Bronchial epithelial cell (primary cell): Measurements from ENCODE around the gene MRPS35. TPM values are rescaled to one million over a fixed set of nuclear protein-coding genes. Genes with fewer than 3 reads are reported as not detected.

Experiments used
- DNase-seq: peaks from one replicate; pipeline ENCODE4 v3.0.0-alpha.2; 2010; ENCODE audit warnings: low read depth
- FAIRE-seq: peaks from 2 replicates; lab custom pipeline; 2011; peaks lifted over from hg19 to GRCh38; lab: Jason Lieb, UNC
- H3K27me3 ChIP-seq: 2 replicates; pipeline ENCODE4 v1.5.1; 2011; ENCODE audit warnings: low read length; ENCODE audit not compliant: control insufficient read depth, insufficient read depth
- H3K36me3 ChIP-seq: 2 replicates; pipeline ENCODE4 v1.5.1; 2011; ENCODE audit warnings: low read length; ENCODE audit not compliant: control insufficient read depth, insufficient read depth
- H3K4me3 ChIP-seq: 2 replicates; pipeline ENCODE4 v1.5.1; 2011; ENCODE audit warnings: mild to moderate bottlenecking, low read depth, low read length, control low read depth
- CTCF ChIP-seq: IDR thresholded peaks from 2 replicates; pipeline ENCODE4 v1.5.1; 2011; ENCODE audit warnings: mild to moderate bottlenecking, moderate library complexity, low read length, control low read depth, inconsistent platforms; ENCODE audit not compliant: insufficient read depth, severe bottlenecking
- total RNA-seq: library from RNA; depleted of rRNA; stranded (reverse); fragments of >200 nt; gene quantifications from 2 replicates; pipeline ENCODE4 v1.2.1, GENCODE V29; 2014

The MRPS35 gene
- total RNA-seq, 1 donor from 2014 or later = 69.8 TPM

DNA sequence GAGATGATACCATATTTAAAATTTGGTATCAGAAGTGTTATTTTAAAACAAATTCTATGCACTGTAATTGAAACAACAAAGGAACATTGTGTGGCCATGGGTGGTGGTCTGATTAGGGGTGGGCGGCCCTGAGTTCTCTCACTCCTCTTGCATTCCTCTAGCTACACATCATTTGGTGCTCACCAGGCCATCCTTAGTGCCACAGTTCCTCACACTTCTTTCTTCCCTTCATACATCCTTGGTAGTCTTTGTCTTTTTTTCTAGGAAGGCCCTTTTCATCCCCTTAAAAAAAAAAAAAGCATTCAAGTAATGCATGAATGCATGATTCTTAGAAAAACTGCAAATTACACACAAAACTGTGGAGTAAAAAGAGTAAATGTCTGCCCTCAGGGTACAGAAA is 71.8 kb downstream of the MRPS35 start:
- Histone ChIP-seq H3K36me3 (peaks cover 1% of the 10 kb centered on the region), H3K27me3 (no peaks in the 10 kb centered on the region), H3K4me3 (no peak overlapping the region)
- FAIRE-seq = no peak
- DNase-seq = no peak
- TF ChIP-seq CTCF = no peak

GRCh38 chr12:27785882-27786570 is 75.4 kb downstream of the MRPS35 start:
- Histone ChIP-seq H3K36me3 (peaks cover 1% of the 10 kb centered on the region), H3K27me3 (no peaks in the 10 kb centered on the region), H3K4me3 (no peak overlapping the region)
- no peak for TF ChIP-seq CTCF
- no peak for FAIRE-seq
- peak; percentile 89 for DNase-seq

DNA sequence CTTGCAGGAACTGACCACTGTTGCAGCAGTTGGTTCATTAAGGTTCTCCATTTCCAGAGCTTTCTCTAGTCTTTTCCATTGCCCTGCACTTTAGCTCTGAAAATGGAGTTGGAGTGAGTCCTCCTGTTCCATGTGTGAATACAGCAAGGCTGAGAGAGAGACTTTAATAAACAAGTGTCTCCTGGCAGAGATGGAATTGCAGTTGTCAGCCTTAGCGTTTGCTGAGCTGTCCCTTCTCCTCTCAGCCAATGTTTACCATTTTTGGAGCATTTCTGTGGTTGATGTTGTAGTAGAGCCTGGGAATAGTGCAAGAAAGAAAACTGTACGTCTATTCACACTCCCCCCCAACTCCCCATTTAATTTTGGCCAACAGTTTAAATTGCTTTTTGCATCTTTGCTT is 76.9 kb downstream of the MRPS35 start:
- DNase-seq (no peak), FAIRE-seq (no peak)
- peaks cover 10% of the 10 kb centered on the region for H3K36me3 ChIP-seq
- TF ChIP-seq CTCF = no peak
- no peak overlapping the region for H3K4me3 ChIP-seq
- H3K27me3 ChIP-seq = no peaks in the 10 kb centered on the region

GRCh38 chr12:27790179-27790578 is 79.5 kb downstream of the MRPS35 start:
- no peak for FAIRE-seq
- no peaks in the 10 kb centered on the region for H3K27me3 ChIP-seq
- no peak for TF ChIP-seq CTCF
- H3K4me3 ChIP-seq = no peak overlapping the region
- H3K36me3 ChIP-seq = peaks cover 13% of the 10 kb centered on the region
- no peak for DNase-seq

- H3K4me3 ChIP-seq = no peak overlapping the region
- H3K36me3 ChIP-seq = peaks cover 16% of the 10 kb centered on the region
- no peak for FAIRE-seq
- DNase-seq = no peak
- no peak for TF ChIP-seq CTCF
- no peaks in the 10 kb centered on the region for H3K27me3 ChIP-seq
Observed at GRCh38 chr12:27794818-27795584, 84.4 kb downstream of the MRPS35 start.
